ENCODE data around the gene CAB39. TPM values are rescaled to one million over a fixed set of nuclear protein-coding genes. Genes with fewer than 3 reads are reported as not detected.
A peak's percentile ranks its signal among the peaks of the same experiment; 100 is the strongest.

CAB39 gene
- polyA plus RNA-seq, 1 donor from 2014 or later: 118 TPM

- Histone ChIP-seq H3K79me2 (replicated peaks; ENCODE audit: insufficient read depth, low read length) (no peaks in the 10 kb centered on the region), H3K9ac (ENCODE audit: low read length) (no peak overlapping the region), H3K27ac (ENCODE audit: low read length) (no peak overlapping the region), H3K36me3 (ENCODE audit: insufficient read depth, low read length) (peaks cover 7% of the 10 kb centered on the region), H3K27me3 (ENCODE audit: insufficient read depth, low read depth, low read length) (no peaks in the 10 kb centered on the region), H4K20me1 (ENCODE audit: insufficient read depth) (no peaks in the 10 kb centered on the region), H3K4me3 (ENCODE audit: low read length) (no peak overlapping the region), H2AFZ (ENCODE audit: low read depth, low read length) (no peak overlapping the region), H3K4me2 (ENCODE audit: low read length) (no peak overlapping the region), H3F3A (ENCODE audit: insufficient read depth, low read length, poor library complexity, severe bottlenecking) (no peaks in the 10 kb centered on the region), H3K9me2 (ENCODE audit: insufficient read depth, low read length) (no peaks in the 10 kb centered on the region), H3K9me3 (ENCODE audit: low read length) (no peaks in the 10 kb centered on the region)
- TF ChIP-seq POLR2AphosphoS5 (IDR thresholded peaks at IDR 0.05): no peak
- TF ChIP-seq TAF1 (IDR thresholded peaks at IDR 0.05; ENCODE audit: low read depth): no peak
- TF ChIP-seq EP300 (conservative IDR thresholded peaks at IDR 0.05; ENCODE audit: poor library complexity, severe bottlenecking): no peak
- TF ChIP-seq CTCF (IDR thresholded peaks at IDR 0.05; ENCODE audit: poor library complexity, severe bottlenecking): no peak
- no peak for TF ChIP-seq EZH2 (IDR thresholded peaks at IDR 0.05; ENCODE audit: borderline replicate concordance, insufficient read depth, low read length, poor library complexity, severe bottlenecking)
- no peak for TF ChIP-seq RAD21 (conservative IDR thresholded peaks at IDR 0.05)
- TF ChIP-seq, protein P1, sequence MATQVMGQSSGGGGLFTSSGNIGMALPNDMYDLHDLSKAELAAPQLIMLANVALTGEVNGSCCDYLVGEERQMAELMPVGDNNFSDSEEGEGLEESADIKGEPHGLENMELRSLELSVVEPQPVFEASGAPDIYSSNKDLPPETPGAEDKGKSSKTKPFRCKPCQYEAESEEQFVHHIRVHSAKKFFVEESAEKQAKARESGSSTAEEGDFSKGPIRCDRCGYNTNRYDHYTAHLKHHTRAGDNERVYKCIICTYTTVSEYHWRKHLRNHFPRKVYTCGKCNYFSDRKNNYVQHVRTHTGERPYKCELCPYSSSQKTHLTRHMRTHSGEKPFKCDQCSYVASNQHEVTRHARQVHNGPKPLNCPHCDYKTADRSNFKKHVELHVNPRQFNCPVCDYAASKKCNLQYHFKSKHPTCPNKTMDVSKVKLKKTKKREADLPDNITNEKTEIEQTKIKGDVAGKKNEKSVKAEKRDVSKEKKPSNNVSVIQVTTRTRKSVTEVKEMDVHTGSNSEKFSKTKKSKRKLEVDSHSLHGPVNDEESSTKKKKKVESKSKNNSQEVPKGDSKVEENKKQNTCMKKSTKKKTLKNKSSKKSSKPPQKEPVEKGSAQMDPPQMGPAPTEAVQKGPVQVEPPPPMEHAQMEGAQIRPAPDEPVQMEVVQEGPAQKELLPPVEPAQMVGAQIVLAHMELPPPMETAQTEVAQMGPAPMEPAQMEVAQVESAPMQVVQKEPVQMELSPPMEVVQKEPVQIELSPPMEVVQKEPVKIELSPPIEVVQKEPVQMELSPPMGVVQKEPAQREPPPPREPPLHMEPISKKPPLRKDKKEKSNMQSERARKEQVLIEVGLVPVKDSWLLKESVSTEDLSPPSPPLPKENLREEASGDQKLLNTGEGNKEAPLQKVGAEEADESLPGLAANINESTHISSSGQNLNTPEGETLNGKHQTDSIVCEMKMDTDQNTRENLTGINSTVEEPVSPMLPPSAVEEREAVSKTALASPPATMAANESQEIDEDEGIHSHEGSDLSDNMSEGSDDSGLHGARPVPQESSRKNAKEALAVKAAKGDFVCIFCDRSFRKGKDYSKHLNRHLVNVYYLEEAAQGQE (IDR thresholded peaks at IDR 0.05; ENCODE audit: borderline replicate concordance): no peak
- TF ChIP-seq SMC3 (conservative IDR thresholded peaks at IDR 0.05; ENCODE audit: poor library complexity): no peak
- TF ChIP-seq MXI1 (conservative IDR thresholded peaks at IDR 0.05; ENCODE audit: poor library complexity, severe bottlenecking): no peak
Measured at GRCh38 chr2:230809015-230809414, 96.4 kb downstream of the CAB39 start.

GRCh38 chr2:230809677-230810251 is 97.1 kb downstream of the CAB39 start:
- Histone ChIP-seq H3K9ac (ENCODE audit: low read length) (no peak overlapping the region), H3K27ac (ENCODE audit: low read length) (no peak overlapping the region), H3K4me2 (ENCODE audit: low read length) (no peak overlapping the region), H3K36me3 (ENCODE audit: insufficient read depth, low read length) (peaks cover 7% of the 10 kb centered on the region), H3K9me2 (ENCODE audit: insufficient read depth, low read length) (no peaks in the 10 kb centered on the region), H3K79me2 (replicated peaks; ENCODE audit: insufficient read depth, low read length) (no peaks in the 10 kb centered on the region), H2AFZ (ENCODE audit: low read depth, low read length) (no peak overlapping the region), H3K4me3 (ENCODE audit: low read length) (no peak overlapping the region), H3F3A (ENCODE audit: insufficient read depth, low read length, poor library complexity, severe bottlenecking) (no peaks in the 10 kb centered on the region), H3K9me3 (ENCODE audit: low read length) (no peaks in the 10 kb centered on the region), H4K20me1 (ENCODE audit: insufficient read depth) (no peaks in the 10 kb centered on the region), H3K27me3 (ENCODE audit: insufficient read depth, low read depth, low read length) (no peaks in the 10 kb centered on the region)
- TF ChIP-seq MXI1 (conservative IDR thresholded peaks at IDR 0.05; ENCODE audit: poor library complexity, severe bottlenecking) (no peak), CTCF (IDR thresholded peaks at IDR 0.05; ENCODE audit: poor library complexity, severe bottlenecking) (peak; percentile 42)

Data from neural cell (in vitro differentiated cells).